WTC11 (cell line): ENCODE measurements around the gene APOBEC4.

Source experiments
- CTCF ChIP-seq: fragments of 200-600 bp; IDR thresholded peaks from 2 replicates; pipeline ENCODE4 v1.8.0; 2022; ENCODE audit warnings: antibody characterized with exemption
- E2F1 ChIP-seq: sonication (generic); formaldehyde crosslinking; IDR thresholded peaks from 2 replicates; pipeline ENCODE4 v1.8.0; 2022; ENCODE audit warnings: mild to moderate bottlenecking, missing genetic modification reagents
- GABPB1 ChIP-seq: sonication (generic); formaldehyde crosslinking; IDR thresholded peaks from 2 replicates; pipeline ENCODE4 v1.8.1; 2023; ENCODE audit warnings: mild to moderate bottlenecking, missing genetic modification reagents
- MAX ChIP-seq: sonication (generic); formaldehyde crosslinking; IDR thresholded peaks from 2 replicates; pipeline ENCODE4 v1.8.0; 2022; ENCODE audit warnings: mild to moderate bottlenecking, missing genetic modification reagents
- MYBL2 ChIP-seq: sonication (generic); formaldehyde crosslinking; IDR thresholded peaks from 2 replicates; pipeline ENCODE4 v1.8.1; 2023; ENCODE audit warnings: mild to moderate bottlenecking, moderate library complexity, missing genetic modification reagents
- USF2 ChIP-seq: sonication (generic); formaldehyde crosslinking; IDR thresholded peaks from 2 replicates; pipeline ENCODE4 v1.8.1; 2023; ENCODE audit warnings: mild to moderate bottlenecking, missing genetic modification reagents, moderate library complexity

GRCh38 chr1:183702087-183702812 lies 49.1 kb upstream of the APOBEC4 start:
- TF ChIP-seq CTCF (no peak), GABPB1 (CRISPR knock-in tag) (no peak), USF2 (no peak), E2F1 (CRISPR knock-in tag) (no peak), MAX (CRISPR knock-in tag) (no peak), MYBL2 (CRISPR knock-in tag) (no peak)
